ENCODE measurements around the gene ESRRB.

Gene ESRRB

GRCh38 chr14:76541594-76542219 is 165.8 kb downstream of the ESRRB start:
- no peak for DNase-seq (ENCODE audit: low read depth, low spot score)

- peak; percentile 77 for DNase-seq (ENCODE audit: low read depth, low spot score)
Observed at GRCh38 chr14:76546426-76547221, 170.7 kb downstream of the ESRRB start.

GRCh38 chr14:76547831-76548230 is 171.9 kb downstream of the ESRRB start:
- DNase-seq (ENCODE audit: low read depth, low spot score): no peak

- DNase-seq (ENCODE audit: low read depth, low spot score): peak; percentile 52
Observed at GRCh38 chr14:76550534-76550933, 174.6 kb downstream of the ESRRB start.

GRCh38 chr14:76551116-76551515 is 175.2 kb downstream of the ESRRB start:
- peak; percentile 39 for DNase-seq (ENCODE audit: low read depth, low spot score)
